Activated CD4-positive, alpha-beta T cell treated with anti-CD3 and anti-CD28 coated beads, Interleukin-2, amount 10 ng/mL, durations not matched to agents 24 days and 14 days (primary cell): ENCODE data around the gene KCTD11. TPM values are rescaled to one million over a fixed set of nuclear protein-coding genes. Genes with fewer than 3 reads are reported as not detected.

Experiments used
- DNase-seq: peaks from one replicate; pipeline ENCODE4 v3.0.0; 2022
- H3K27ac Mint-ChIP-seq: one replicate; pipeline ENCODE4 v1.8.0; 2022; ENCODE audit warnings: mild to moderate bottlenecking, mixed read lengths
- H3K27me3 Mint-ChIP-seq: one replicate; pipeline ENCODE4 v1.8.0; 2022; ENCODE audit warnings: mixed read lengths
- H3K36me3 Mint-ChIP-seq: one replicate; pipeline ENCODE4 v1.8.0; 2022; ENCODE audit warnings: low read depth, mild to moderate bottlenecking, mixed read lengths
- H3K4me1 Mint-ChIP-seq: one replicate; pipeline ENCODE4 v1.8.0; 2021; ENCODE audit warnings: mixed read lengths
- H3K4me3 Mint-ChIP-seq: one replicate; pipeline ENCODE4 v1.8.0; 2022; ENCODE audit warnings: mild to moderate bottlenecking, moderate library complexity, mixed read lengths
- H3K9me3 Mint-ChIP-seq: one replicate; pipeline ENCODE4 v1.8.0; 2021; ENCODE audit warnings: mixed read lengths
- intact Hi-C: fragments of 100-400 bp; cut with micrococcal nuclease; formaldehyde crosslinking; loops from one replicate; pipeline ENCODE4 v1.15.1; 2023
- total RNA-seq: library from RNA; stranded (reverse); gene quantifications from 2 replicates; pipeline ENCODE4 v1.2.3, GENCODE V29; 2022

The KCTD11 gene
- total RNA-seq, 1 donor from 2014 or later = 7.6 TPM

DNA sequence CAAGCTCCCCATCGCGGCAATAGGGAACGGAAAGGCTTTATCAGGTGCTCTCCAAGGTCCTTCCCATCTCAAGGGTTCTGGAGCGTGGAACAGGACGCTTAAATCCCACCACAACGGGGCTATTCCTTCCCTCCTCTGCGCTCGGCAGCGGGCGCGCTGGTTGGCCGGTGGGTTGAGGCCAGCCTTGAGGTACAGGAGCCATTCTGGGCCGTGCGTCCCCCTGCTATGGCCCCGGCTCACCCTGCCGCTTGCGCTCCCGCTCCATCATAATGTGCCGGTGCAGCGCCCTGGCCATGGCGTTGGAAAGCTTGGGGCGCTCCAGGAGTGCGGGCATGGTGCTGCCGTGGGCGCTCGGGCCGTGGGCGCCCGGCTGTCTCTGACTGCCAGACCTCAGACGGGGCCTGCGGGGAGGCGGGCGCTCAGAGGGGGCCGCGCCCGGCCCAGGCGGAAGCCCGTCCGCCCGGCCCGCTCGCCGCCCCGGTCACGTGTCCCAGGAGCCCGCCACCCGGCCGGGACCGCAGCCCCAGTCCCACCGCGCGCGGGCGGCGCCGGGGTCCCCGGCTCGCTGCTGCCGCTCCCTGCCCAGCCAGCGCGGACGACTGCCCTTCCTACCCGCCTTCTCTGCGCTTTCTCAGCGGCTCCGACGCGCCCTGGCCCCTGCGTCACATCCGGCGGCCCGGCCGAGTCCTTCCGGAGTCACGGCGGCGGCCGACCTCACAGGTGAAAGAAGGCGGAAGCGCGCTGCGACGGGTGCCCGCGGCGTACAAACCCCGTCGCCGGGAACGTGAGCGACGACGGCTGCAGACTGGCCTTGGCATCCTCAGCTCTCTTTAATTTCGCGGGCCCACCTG, 37.0 kb upstream of the KCTD11 start, which contains the start of gene GPS2:
TSS of gene GPS2 (minus strand) at position 642 of the 851 bp plus-strand sequence. CDS start at position 334, 308 bp downstream.
- H3K4me3 Mint-ChIP-seq = peak within 1 kb of the TSS; percentile 85
- no peaks in the 10 kb centered on the region for H3K9me3 Mint-ChIP-seq
- H3K36me3 Mint-ChIP-seq = peaks cover 58% of the 10 kb centered on the region
- intact Hi-C loops = loop anchor here (2.0 kb wide), 2 partner anchors 14 to 72 kb away; partner anchors contain the start of genes GABARAP and NEURL4
- peak within 1 kb of the TSS; percentile 96 for H3K27ac Mint-ChIP-seq
- DNase-seq = peak; percentile 99
- no peaks in the 10 kb centered on the region for H3K27me3 Mint-ChIP-seq
- H3K4me1 Mint-ChIP-seq = peaks cover 45% of the 10 kb centered on the region

DNA sequence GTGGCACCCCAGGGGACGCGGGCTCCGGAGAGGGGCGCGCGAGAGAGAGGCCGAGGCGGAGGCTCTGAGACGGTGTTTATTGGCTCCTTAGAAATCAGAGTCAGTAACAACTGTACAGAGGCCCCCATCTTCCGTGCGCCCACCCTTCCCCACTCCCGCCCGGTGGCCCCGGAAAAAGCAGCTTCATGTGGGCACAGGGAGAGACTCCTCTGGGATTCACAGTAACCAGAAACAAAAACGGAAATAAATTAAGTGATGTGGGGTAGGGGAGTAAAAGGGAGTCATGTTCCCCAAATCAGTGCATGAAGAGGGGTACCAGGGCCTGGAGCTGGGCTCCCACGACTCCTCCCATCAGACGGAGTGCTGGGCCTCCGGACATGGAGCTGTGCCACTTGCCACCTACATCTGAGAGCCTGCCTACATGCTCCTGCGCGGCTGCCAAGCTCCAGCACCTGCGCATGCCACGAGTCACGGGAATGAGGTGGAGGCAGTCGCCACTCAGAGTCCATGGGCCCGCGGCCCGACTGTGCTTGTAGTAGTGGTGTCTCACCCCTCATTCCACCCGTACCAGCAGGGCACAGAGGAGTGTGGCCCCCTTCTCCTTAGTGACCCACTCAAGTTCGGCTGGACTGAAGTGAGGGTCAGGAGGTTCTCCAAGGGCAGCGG, 36.3 kb upstream of the KCTD11 start:
- Mint-ChIP-seq H3K36me3 (peaks cover 51% of the 10 kb centered on the region), H3K27ac (peak overlapping the region; percentile 96), H3K4me1 (peaks cover 37% of the 10 kb centered on the region)

GRCh38 chr17:7317161-7317803, 34.7 kb upstream of the KCTD11 start:
- H3K9me3 Mint-ChIP-seq = no peaks in the 10 kb centered on the region
- H3K27ac Mint-ChIP-seq = peak overlapping the region; percentile 66
- peaks cover 52% of the 10 kb centered on the region for H3K36me3 Mint-ChIP-seq
- no peaks in the 10 kb centered on the region for H3K27me3 Mint-ChIP-seq
- peak overlapping the region; percentile 65 for H3K4me3 Mint-ChIP-seq
- intact Hi-C loops = no loop called here
- peak; percentile 57 for DNase-seq
- peaks cover 28% of the 10 kb centered on the region for H3K4me1 Mint-ChIP-seq

More for the DNA sequence above, 36.3 kb upstream of the KCTD11 start:
- peak overlapping the region; percentile 85 for H3K4me3 Mint-ChIP-seq
- DNase-seq = no peak
- intact Hi-C loops = loop anchor here (2.0 kb wide), 2 partner anchors 13 to 73 kb away; partner anchors contain the start of genes GABARAP and NEURL4
- H3K27me3 Mint-ChIP-seq = no peaks in the 10 kb centered on the region
- H3K9me3 Mint-ChIP-seq = no peaks in the 10 kb centered on the region

- intact Hi-C loops = no loop called here
- H3K27me3 Mint-ChIP-seq = no peaks in the 10 kb centered on the region
- no peak overlapping the region for H3K27ac Mint-ChIP-seq
- no peak overlapping the region for H3K4me3 Mint-ChIP-seq
- DNase-seq = peak; percentile 52
- H3K36me3 Mint-ChIP-seq = peaks cover 48% of the 10 kb centered on the region
- H3K9me3 Mint-ChIP-seq = no peaks in the 10 kb centered on the region
- H3K4me1 Mint-ChIP-seq = peaks cover 18% of the 10 kb centered on the region
Measured at GRCh38 chr17:7318121-7318860, 33.7 kb upstream of the KCTD11 start.

DNA sequence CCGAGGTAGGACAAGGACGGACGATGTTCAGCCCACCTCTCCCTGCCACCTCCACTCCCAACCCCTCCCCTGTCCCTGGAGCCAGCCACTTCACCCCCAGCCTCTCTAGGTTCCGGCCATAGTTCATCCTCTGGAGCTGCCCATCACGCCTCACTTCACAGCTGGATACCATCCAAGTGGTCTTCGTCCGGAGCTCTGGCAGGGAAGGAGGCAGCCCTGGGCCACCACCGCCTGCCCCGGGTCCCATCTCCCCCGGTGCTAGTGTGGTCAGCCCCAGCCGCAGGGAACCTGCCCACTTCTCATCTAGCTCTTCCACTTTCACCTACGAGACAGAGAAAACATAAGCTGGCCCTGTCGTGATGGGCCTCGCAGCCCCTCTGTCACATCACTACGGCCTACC, 30.5 kb upstream of the KCTD11 start:
- intact Hi-C loops = no loop called here
- Mint-ChIP-seq H3K4me1 (peaks cover 4% of the 10 kb centered on the region), H3K27me3 (no peaks in the 10 kb centered on the region), H3K9me3 (no peaks in the 10 kb centered on the region), H3K36me3 (peaks cover 45% of the 10 kb centered on the region), H3K27ac (no peak overlapping the region), H3K4me3 (no peak overlapping the region)
- DNase-seq = no peak

DNA sequence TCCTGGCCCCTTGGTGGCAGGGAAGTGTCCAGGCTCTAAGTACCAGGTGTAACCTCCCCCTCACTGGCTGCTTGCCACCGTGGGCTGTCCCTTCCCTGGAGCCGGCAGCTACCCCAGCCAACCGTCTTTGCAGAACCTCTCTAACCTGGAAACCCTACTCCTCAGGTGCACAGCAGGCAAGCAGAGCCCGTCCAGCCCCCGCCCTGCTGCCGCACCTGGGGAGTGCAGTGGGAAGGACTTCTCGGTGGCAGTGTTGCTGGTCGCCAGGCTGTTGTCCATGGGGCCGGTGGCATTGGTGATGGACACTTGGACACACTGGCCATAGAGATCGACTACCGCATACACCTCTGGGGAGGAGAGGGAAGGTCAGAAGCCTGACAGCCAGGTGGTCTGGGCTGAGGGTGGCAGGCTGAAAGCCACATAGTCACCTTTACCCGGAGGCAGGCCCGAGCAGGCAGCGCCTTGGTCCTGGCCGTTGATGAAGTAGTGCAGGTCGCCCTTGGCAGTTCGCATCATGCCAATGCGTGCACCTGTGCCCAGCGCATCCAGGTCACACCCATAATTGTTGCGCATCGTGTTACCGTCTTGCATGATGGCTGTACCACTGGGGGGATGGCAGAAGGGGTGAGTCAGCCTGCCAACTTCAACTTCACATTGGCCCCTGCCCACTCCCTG, 29.3 kb upstream of the KCTD11 start:
- Mint-ChIP-seq H3K27me3 (no peaks in the 10 kb centered on the region), H3K9me3 (no peaks in the 10 kb centered on the region), H3K36me3 (peaks cover 41% of the 10 kb centered on the region), H3K27ac (no peak overlapping the region), H3K4me3 (no peak overlapping the region), H3K4me1 (peaks cover 8% of the 10 kb centered on the region)
- intact Hi-C loops = no loop called here
- DNase-seq = no peak

- Mint-ChIP-seq H3K4me3 (no peak overlapping the region), H3K9me3 (no peaks in the 10 kb centered on the region), H3K4me1 (peaks cover 18% of the 10 kb centered on the region), H3K27ac (no peak overlapping the region), H3K36me3 (peaks cover 34% of the 10 kb centered on the region), H3K27me3 (no peaks in the 10 kb centered on the region)
- peak; percentile 94 for DNase-seq
- intact Hi-C loops = loop anchor here (1.0 kb wide), 1 partner anchor 21 kb away; no protein-coding TSS in a partner anchor
Measured at GRCh38 chr17:7323731-7324437, 28.1 kb upstream of the KCTD11 start.

GRCh38 chr17:7324438-7324779, 27.6 kb upstream of the KCTD11 start:
- Mint-ChIP-seq H3K27me3 (no peaks in the 10 kb centered on the region), H3K27ac (no peak overlapping the region), H3K36me3 (peaks cover 33% of the 10 kb centered on the region), H3K9me3 (no peaks in the 10 kb centered on the region), H3K4me1 (peaks cover 18% of the 10 kb centered on the region), H3K4me3 (no peak overlapping the region)
- intact Hi-C loops = loop anchor here (1.0 kb wide), 1 partner anchor 21 kb away; no protein-coding TSS in a partner anchor
- no peak for DNase-seq

DNA sequence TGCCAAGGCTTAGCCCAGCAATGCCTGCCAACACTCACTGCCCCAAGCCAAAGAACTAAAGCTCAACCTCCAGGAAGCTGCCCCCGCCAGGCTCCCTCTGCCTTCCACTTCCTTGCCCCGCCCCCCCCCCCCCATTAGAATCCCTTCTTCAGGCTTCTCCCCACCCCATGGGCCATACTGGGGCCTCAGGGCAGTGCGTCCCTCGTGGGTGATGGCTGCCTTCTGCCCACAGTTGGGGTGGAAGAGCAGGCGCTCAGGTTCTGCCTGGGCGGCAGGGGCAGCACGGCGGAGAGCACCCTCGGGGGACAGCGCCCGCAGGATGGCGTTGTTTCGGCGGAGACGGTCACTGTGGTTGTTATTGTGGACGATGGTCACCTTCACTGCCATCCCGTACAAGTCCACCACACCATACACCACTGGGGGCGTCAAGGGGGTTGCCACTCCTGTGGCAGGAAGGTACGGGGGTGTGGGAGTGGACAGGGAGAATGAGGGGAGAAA, 26.9 kb upstream of the KCTD11 start:
- DNase-seq = no peak
- Mint-ChIP-seq H3K4me3 (no peak overlapping the region), H3K27ac (no peak overlapping the region), H3K27me3 (no peaks in the 10 kb centered on the region), H3K36me3 (peaks cover 33% of the 10 kb centered on the region), H3K4me1 (peaks cover 22% of the 10 kb centered on the region), H3K9me3 (no peaks in the 10 kb centered on the region)
- intact Hi-C loops = no loop called here

DNA sequence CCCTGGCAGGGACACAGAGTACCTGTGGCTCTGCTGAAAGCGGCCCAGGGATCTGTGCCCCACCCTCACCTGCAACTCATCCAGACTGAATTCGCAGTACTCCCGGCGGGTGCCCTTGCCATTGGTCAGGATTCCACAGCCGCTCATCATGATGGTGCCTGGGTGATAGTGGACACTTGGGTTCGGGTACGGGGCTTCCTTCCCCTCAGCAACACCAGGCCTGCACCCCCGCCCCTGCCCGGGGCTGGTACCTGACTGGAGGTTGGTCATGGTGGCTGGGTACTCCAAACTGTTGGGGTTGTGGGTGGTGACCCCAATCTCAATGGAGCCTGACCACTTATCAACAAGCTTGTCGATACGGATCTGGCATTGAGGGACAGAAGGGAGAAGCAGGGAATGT, 25.8 kb upstream of the KCTD11 start:
- Mint-ChIP-seq H3K27ac (no peak overlapping the region), H3K4me1 (peaks cover 24% of the 10 kb centered on the region), H3K36me3 (peaks cover 28% of the 10 kb centered on the region), H3K9me3 (no peaks in the 10 kb centered on the region), H3K27me3 (no peaks in the 10 kb centered on the region), H3K4me3 (no peak overlapping the region)
- intact Hi-C loops = no loop called here
- no peak for DNase-seq

GRCh38 chr17:7327056-7327455, 24.9 kb upstream of the KCTD11 start:
- Mint-ChIP-seq H3K36me3 (peaks cover 20% of the 10 kb centered on the region), H3K27me3 (no peaks in the 10 kb centered on the region), H3K4me1 (peaks cover 28% of the 10 kb centered on the region), H3K27ac (no peak overlapping the region), H3K4me3 (no peak overlapping the region), H3K9me3 (no peaks in the 10 kb centered on the region)
- intact Hi-C loops = no loop called here
- no peak for DNase-seq

GRCh38 chr17:7327501-7327900, 24.5 kb upstream of the KCTD11 start:
- H3K36me3 Mint-ChIP-seq = peaks cover 16% of the 10 kb centered on the region
- H3K9me3 Mint-ChIP-seq = no peaks in the 10 kb centered on the region
- H3K27me3 Mint-ChIP-seq = no peaks in the 10 kb centered on the region
- peak overlapping the region; percentile 50 for H3K4me3 Mint-ChIP-seq
- no peak for DNase-seq
- no peak overlapping the region for H3K27ac Mint-ChIP-seq
- intact Hi-C loops = no loop called here
- peaks cover 33% of the 10 kb centered on the region for H3K4me1 Mint-ChIP-seq
